Measurements from ENCODE around the gene FLT4.

Gene FLT4

GRCh38 chr5:180604271-180604670 lies 45.1 kb downstream of the FLT4 start:
- TF ChIP-seq CTCF (IDR thresholded peaks at IDR 0.05; ENCODE audit: borderline replicate concordance, insufficient read depth, low read depth, low read length), result no peak
- no peak overlapping the region for H3K4me3 ChIP-seq (ENCODE audit: low read depth, low read length)

GRCh38 chr5:180603076-180603594 lies 46.3 kb downstream of the FLT4 start:
- H3K4me3 ChIP-seq (ENCODE audit: low read depth, low read length), result no peak overlapping the region
- TF ChIP-seq CTCF (IDR thresholded peaks at IDR 0.05; ENCODE audit: borderline replicate concordance, insufficient read depth, low read depth, low read length), result no peak

- H3K4me3 ChIP-seq (ENCODE audit: low read depth, low read length), result no peak overlapping the region
- no peak for TF ChIP-seq CTCF (IDR thresholded peaks at IDR 0.05; ENCODE audit: borderline replicate concordance, insufficient read depth, low read depth, low read length)
Measured at GRCh38 chr5:180602481-180603075, 46.8 kb downstream of the FLT4 start.

GRCh38 chr5:180601591-180602480 lies 47.6 kb downstream of the FLT4 start:
- no peak overlapping the region for H3K4me3 ChIP-seq (ENCODE audit: low read depth, low read length)
- no peak for TF ChIP-seq CTCF (IDR thresholded peaks at IDR 0.05; ENCODE audit: borderline replicate concordance, insufficient read depth, low read depth, low read length)

- no peak for TF ChIP-seq CTCF (IDR thresholded peaks at IDR 0.05; ENCODE audit: borderline replicate concordance, insufficient read depth, low read depth, low read length)
- H3K4me3 ChIP-seq (ENCODE audit: low read depth, low read length), result no peak overlapping the region
Measured at GRCh38 chr5:180600554-180601041, 48.8 kb downstream of the FLT4 start.

- no peak overlapping the region for H3K4me3 ChIP-seq (ENCODE audit: low read depth, low read length)
Measured at GRCh38 chr5:180599981-180600553, 49.3 kb downstream of the FLT4 start.

More at GRCh38 chr5:180599981-180600553, 49.3 kb downstream of the FLT4 start:
- TF ChIP-seq CTCF (IDR thresholded peaks at IDR 0.05; ENCODE audit: borderline replicate concordance, insufficient read depth, low read depth, low read length), result no peak
